Neural progenitor cell (in vitro differentiated cells): ENCODE data around the gene ING1.

Experiments used
- CTCF ChIP-seq: fragments of 200-600 bp; sonication (generic); IDR thresholded peaks from 2 replicates; pipeline ENCODE4 v1.5.1; 2017; ENCODE audit warnings: antibody characterized with exemption, mild to moderate bottlenecking
- EZH2 ChIP-seq: fragments of 200-600 bp; sonication (generic); IDR thresholded peaks from 2 replicates; pipeline ENCODE4 v1.6.1; 2017; ENCODE audit warnings: antibody characterized with exemption, mild to moderate bottlenecking, moderate library complexity

- TF ChIP-seq CTCF (no peak), EZH2 (no peak)
Observed at GRCh38 chr13:110734561-110734960, 21.1 kb downstream of the ING1 start.
